GM15510 (cell line): ENCODE data around the gene SOWAHC.

ENCODE experiments used
- POLR2A ChIP-seq: IDR thresholded peaks from 3 replicates; pipeline ENCODE4 v1.6.1; 2011; ENCODE audit warnings: borderline replicate concordance; ENCODE audit not compliant: insufficient read length; ENCODE audit errors: extremely low read depth

Gene SOWAHC, protein sequence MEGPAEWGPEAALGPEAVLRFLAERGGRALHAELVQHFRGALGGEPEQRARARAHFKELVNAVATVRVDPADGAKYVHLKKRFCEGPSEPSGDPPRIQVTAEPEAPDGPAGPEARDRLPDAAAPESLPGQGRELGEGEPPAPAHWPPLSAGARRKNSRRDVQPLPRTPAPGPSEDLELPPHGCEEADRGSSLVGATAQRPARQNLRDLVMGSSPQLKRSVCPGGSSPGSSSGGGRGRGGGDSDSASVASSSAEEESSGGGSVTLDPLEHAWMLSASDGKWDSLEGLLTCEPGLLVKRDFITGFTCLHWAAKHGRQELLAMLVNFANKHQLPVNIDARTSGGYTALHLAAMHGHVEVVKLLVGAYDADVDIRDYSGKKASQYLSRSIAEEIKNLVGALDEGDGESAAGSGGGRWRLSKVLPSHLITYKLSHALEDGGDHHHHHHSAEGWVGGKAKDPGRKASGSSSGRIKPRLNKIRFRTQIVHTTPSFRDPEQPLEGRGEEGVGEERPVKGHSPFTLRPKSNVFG

GRCh38 chr2:109613922-109614714, at the start of gene SOWAHC, which contains the start of gene SEPTIN10:
SOWAHC (plus strand) TSS chr2:109614364; CDS start chr2:109614490, 126 bp downstream.
SEPTIN10 (minus strand) TSS chr2:109613966; CDS start chr2:109613827, 139 bp downstream.
- TF ChIP-seq POLR2A = peak; percentile 64

DNA sequence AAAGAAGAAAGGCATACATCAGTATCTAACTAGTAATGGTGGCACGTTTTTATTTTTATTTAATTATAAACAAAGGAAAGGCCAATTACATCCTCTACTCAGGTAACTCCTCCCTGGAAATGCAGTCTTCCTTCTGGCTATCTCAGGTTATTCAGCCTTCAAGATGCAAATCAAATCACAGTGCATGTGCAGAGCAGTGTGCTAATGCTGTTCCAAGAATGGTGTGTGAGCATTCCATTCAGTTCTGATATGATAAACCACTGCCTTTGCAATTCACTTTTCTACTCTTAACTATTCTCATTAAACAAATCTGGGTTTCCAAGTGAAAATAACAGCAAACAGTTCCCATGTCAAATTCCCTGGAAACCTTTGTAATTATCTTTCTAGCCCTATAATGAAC, 38.8 kb upstream of the SOWAHC start:
- TF ChIP-seq POLR2A = no peak

DNA sequence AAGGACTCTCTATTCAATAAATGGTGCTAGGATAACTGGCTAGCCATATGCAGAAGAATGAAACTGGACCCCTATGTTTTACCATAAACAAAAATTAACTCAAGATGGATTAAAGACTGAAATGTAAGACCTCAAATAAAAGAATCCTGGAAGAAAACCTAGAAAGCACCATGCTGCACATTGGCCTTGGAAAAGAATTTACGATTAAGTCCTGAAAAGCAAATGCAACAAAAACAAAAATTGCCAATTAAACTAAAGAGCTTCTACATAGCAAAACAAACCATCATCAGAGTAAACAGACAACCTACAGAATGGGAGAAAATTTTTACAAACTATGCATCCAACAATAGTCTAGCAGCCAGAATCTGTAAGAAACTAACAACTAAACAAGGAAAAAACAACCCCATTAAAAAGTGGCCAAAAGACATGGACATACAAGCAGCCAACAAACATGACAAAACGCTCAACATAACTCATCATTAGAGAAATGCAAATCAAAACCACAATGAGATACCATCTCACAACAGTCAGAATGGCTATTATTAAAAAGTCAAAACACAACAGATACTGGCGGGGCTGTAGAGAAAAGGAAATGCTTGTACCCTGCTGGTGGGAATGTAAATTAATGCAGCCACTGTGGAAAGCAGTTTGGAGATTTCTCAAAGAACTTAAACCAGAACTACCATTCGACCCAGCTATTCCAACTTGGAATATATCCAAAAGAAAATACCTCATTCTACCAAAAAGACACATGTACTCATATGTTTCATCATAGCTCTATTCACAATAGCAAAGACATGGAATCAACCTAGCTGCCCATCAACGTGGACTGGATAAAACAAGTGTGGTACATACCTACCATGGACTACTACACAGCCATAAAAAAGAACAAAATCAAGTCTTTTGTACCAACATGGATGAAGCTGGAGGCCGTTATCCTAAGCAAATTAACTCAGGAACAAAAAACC, 31.0 kb upstream of the SOWAHC start:
- no peak for TF ChIP-seq POLR2A

DNA sequence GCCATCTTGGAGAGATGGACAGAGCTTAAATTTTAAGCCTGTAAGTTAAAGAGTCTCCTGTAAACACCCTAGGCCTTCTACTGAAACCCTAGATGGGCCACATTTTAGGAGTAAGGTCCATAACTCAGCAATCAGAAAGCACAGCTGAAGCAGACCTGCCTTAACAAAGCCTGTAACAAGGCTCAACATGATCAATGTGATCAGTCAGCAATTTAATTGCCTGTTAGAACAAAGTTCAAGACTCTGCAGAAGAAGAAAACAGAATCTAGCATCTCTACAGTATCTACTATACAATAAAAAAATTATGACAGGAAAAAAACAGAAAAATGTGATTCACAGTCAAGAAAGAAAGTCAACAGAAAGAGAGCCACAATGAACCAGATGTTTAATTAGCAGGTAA, 27.5 kb upstream of the SOWAHC start:
- TF ChIP-seq POLR2A = no peak

GRCh38 chr2:109591206-109591605, 23.0 kb upstream of the SOWAHC start:
- no peak for TF ChIP-seq POLR2A

DNA sequence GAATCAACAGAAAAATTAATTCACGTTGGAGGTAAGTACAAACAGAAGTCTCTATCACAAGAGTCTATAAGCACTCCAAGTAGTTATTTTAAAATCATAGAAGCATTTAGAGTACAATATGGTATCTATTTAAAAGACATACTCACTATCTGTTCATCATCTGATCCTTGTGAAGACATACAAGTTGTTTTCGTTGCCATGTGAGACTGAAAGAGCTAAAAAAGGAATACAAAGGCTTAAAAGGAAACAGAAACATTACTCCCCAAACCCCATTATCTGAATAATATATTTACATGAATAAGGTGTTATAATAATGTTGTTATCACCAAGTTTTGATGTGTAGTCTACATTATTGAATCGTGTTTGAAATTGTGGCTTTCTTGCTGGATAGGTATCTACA, 21.3 kb upstream of the SOWAHC start:
- TF ChIP-seq POLR2A = no peak

DNA sequence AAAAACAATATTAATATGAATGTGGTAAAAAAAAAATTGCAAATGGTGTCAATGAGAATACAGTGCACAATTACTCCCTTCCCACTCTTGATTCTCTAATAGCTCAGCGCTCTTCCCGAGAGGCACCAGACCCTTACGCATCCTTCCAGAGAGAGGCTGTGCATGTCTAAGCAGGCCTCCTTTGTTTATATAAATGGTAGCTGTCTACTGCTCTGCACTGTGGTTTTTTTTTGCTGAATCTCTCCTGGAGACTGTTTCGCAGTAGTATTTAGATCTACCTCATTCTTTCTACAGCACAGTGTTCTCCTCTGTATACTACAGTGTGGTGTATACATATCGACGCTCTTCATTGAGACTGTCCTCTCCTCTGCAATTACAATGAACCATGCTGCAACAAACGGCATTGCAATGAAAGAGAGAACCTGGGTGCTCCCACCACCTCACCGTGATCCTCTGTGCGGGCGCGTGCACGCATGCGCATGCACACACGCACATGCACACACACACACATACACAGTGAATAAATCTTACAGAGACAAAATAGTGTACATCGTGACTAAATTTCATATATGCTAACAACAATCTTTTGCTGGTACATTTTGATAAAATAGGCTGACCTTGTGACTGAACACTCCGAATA, 19.8 kb upstream of the SOWAHC start:
- TF ChIP-seq POLR2A = no peak

GRCh38 chr2:109595644-109596043, 18.5 kb upstream of the SOWAHC start:
- TF ChIP-seq POLR2A = no peak

- TF ChIP-seq POLR2A = no peak
These were observed 16.9 kb upstream of the SOWAHC start for GRCh38 chr2:109597283-109597682.

- TF ChIP-seq POLR2A = no peak
These were observed 12.4 kb upstream of the SOWAHC start for GRCh38 chr2:109601783-109602182.

DNA sequence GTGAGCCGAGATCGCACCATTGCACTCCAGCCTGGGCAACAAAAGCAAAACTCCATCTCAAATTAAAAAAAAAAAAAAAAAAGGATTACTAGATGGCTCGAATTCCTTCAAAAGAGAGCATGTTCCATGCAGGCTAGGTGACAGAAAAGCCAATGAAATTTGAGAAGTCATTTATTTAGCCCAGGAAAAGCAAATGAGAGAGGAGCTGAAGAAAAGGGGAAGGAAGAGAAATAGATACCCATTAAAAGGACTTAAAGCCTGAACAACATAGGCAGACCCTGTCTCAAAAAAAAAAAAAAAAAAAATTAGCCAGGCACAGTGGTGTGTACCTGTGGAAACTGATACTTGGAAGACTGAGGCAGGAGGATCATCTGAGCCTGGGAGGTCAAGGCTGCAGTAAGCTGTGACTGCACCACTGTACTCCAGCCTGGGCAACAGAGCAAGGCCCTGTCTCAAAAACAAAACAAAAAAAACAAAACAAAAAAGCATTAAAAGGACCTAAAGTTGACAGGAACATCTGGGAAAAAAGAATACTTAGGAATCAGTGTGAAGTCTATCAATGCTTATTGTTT, 11.5 kb upstream of the SOWAHC start:
- TF ChIP-seq POLR2A = no peak

DNA sequence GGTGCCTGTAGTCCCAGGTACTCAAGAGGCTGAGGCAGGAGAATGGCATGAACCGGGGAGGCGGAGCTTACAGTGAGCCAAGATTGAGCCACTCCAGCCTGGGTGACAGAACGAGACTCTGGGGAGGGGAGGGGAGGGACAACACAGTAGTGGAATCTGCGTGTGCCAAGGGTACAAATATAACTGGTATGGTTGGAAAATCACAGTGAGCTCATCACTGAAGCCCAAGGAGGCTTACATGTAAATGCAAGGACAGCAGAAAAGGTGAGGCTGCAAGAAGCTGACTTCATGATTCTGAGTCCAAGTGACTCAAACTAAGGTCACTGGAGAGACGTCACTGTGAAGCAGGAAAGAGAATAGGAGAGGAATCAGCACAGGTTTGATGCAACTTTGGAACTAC, 9.6 kb upstream of the SOWAHC start:
- TF ChIP-seq POLR2A = no peak

- TF ChIP-seq POLR2A = no peak
These were observed 6.4 kb upstream of the SOWAHC start for GRCh38 chr2:109607766-109608165.
